Hepatocyte (in vitro differentiated cells): Measurements from ENCODE around the gene C2CD2L. TPM values are rescaled to one million over a fixed set of nuclear protein-coding genes. Genes with fewer than 3 reads are reported as not detected.
"Not testable (repeated sequence)": the region's sequence is repeated elsewhere in the genome, so short reads cannot be mapped to it uniquely, and the experiment has no call there.

Experiments
- DNase-seq: peaks from one replicate; pipeline ENCODE4 v3.0.0-alpha.2; 2016; ENCODE audit warnings: low spot score
- H2AFZ ChIP-seq: fragments of 200-600 bp; sonication (generic); 2 replicates; pipeline ENCODE4 v1.6.0; 2016; ENCODE audit warnings: antibody characterized with exemption, mild to moderate bottlenecking
- H3K27ac ChIP-seq: fragments of 200-600 bp; sonication (generic); 2 replicates; pipeline ENCODE4 v1.5.1; 2016; ENCODE audit warnings: mild to moderate bottlenecking
- H3K27me3 ChIP-seq: fragments of 200-600 bp; sonication (generic); 2 replicates; pipeline ENCODE4 v1.6.1; 2016
- H3K36me3 ChIP-seq: fragments of 200-600 bp; sonication (generic); replicated peaks from 2 replicates; pipeline ENCODE4 v1.5.1; 2016; ENCODE audit warnings: low read depth; ENCODE audit not compliant: insufficient read depth
- H3K4me1 ChIP-seq: fragments of 200-600 bp; sonication (generic); 2 replicates; pipeline ENCODE4 v1.5.1; 2016; ENCODE audit warnings: mild to moderate bottlenecking, moderate library complexity; ENCODE audit not compliant: insufficient read depth
- H3K4me2 ChIP-seq: fragments of 200-600 bp; sonication (generic); 2 replicates; pipeline ENCODE4 v1.6.0; 2016
- H3K4me3 ChIP-seq: fragments of 200-600 bp; sonication (generic); 2 replicates; pipeline ENCODE4 v1.5.1; 2016; ENCODE audit warnings: mild to moderate bottlenecking
- H3K79me2 ChIP-seq: fragments of 200-600 bp; sonication (generic); 2 replicates; pipeline ENCODE4 v1.6.0; 2017; ENCODE audit warnings: mild to moderate bottlenecking
- H3K9me2 ChIP-seq: fragments of 200-600 bp; sonication (generic); replicated peaks from 2 replicates; pipeline ENCODE4 v1.6.0; 2017; ENCODE audit warnings: mild to moderate bottlenecking; ENCODE audit not compliant: insufficient read depth
- H3K9me3 ChIP-seq: fragments of 200-600 bp; sonication (generic); 2 replicates; pipeline ENCODE4 v1.5.1; 2016; ENCODE audit warnings: low read depth, mild to moderate bottlenecking
- H4K20me1 ChIP-seq: fragments of 200-600 bp; sonication (generic); 2 replicates; pipeline ENCODE4 v1.6.0; 2016; ENCODE audit warnings: mild to moderate bottlenecking; ENCODE audit not compliant: insufficient read depth, poor library complexity, severe bottlenecking
- EZH2 ChIP-seq: fragments of 200-600 bp; sonication (generic); IDR thresholded peaks from 2 replicates; pipeline ENCODE4 v1.6.1; 2016; ENCODE audit warnings: antibody characterized with exemption, mild to moderate bottlenecking, borderline replicate concordance
- EZH2phosphoT487 ChIP-seq: fragments of 200-600 bp; sonication (generic); IDR thresholded peaks from one replicate; pipeline ENCODE4 v1.6.1; 2018; ENCODE audit warnings: antibody characterized with exemption, mild to moderate bottlenecking, low read depth, moderate library complexity; ENCODE audit not compliant: unreplicated experiment, severe bottlenecking
- WGBS: methylation state at CpG from one replicate; pipeline ENCODE4 v1.1.6; 2016; ENCODE audit warnings: low lambda C conversion rate; ENCODE audit errors: missing lambda C conversion rate; 5-methylcytosine and 5-hydroxymethylcytosine counted together
- polyA plus RNA-seq: library from polyadenylated mRNA; unstranded; fragments of >200 nt; fragmentation: Nextera tagmentation; extraction: Ambion mirVana; gene quantifications from 2 replicates; pipeline ENCODE4 v1.2.1, GENCODE V29; 2016
- total RNA-seq: library from RNA; depleted of rRNA; stranded (reverse); fragments of >200 nt; gene quantifications from 2 replicates; pipeline ENCODE4 v1.2.3, GENCODE V29; 2014
- TF ChIP-seq, protein P1 (sequence below): fragments of 200-600 bp; sonication (generic); IDR thresholded peaks from 2 replicates; pipeline ENCODE4 v1.5.1; 2016; ENCODE audit warnings: antibody characterized with exemption, mild to moderate bottlenecking; ENCODE audit not compliant: poor library complexity

Gene C2CD2L
- total RNA-seq, result 5.2 and 9.7 TPM in 2 replicates
- polyA plus RNA-seq, result 7.4 and 10.2 TPM in 2 replicates

DNA sequence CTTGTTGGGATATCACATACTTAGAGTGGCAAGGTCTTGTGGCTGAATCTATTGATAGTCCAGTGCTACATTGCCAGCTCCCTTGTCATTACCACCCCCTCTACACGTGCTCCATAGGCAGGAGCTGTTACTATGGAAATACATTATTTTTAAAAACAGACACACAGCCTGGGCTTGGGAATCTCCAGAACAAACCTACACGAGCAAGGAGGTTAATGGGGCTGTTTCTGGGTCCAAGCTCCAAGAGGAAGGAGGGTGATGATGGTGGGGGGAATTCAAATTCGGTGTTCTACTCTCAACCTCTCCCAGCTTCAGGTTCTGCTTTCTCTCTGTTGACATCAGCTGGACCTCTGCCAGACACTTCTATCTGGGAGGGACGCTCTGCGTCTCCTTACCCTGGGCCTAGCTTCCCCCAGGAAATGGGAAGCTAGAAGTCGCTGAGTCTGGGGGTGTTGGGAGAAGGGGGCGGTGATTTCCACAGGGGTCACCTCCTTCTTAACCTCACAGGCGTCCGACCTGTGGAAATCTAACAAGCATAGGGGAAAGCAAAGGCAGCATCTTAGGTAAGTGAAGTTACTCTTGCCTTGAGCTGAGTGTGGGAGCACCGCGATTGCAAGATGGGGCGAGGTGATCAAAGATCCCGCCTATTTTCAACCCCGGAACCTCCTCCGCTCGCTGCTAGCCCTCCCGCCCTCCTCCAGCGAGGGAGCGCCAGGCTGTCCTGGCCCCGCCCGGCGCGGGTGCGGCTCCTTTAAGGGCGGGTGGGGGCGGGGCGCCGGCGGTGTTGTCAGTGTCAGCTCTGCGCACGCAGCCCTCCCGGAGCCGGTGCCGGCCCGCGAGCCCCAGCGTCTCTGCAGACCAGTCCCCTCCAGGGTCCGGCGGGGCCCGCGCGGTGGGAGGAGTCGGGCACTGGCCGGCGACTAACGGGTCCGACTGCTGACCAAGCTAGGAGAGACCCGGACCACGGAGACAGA is at the start of gene C2CD2L:
Gene C2CD2L, plus strand, starts transcription at position 781 of the 974 bp plus-strand sequence. CDS start 398 bp downstream, outside the sequence.
- peak within 1 kb of the TSS; percentile 86 for H3K4me3 ChIP-seq
- WGBS, result 4% methylated on average over 26 of the region's 49 CpGs
- H3K36me3 ChIP-seq, result no peaks in the 10 kb centered on the region
- no peak for TF ChIP-seq EZH2
- TF ChIP-seq EZH2phosphoT487, result no peak
- TF ChIP-seq, protein P1, sequence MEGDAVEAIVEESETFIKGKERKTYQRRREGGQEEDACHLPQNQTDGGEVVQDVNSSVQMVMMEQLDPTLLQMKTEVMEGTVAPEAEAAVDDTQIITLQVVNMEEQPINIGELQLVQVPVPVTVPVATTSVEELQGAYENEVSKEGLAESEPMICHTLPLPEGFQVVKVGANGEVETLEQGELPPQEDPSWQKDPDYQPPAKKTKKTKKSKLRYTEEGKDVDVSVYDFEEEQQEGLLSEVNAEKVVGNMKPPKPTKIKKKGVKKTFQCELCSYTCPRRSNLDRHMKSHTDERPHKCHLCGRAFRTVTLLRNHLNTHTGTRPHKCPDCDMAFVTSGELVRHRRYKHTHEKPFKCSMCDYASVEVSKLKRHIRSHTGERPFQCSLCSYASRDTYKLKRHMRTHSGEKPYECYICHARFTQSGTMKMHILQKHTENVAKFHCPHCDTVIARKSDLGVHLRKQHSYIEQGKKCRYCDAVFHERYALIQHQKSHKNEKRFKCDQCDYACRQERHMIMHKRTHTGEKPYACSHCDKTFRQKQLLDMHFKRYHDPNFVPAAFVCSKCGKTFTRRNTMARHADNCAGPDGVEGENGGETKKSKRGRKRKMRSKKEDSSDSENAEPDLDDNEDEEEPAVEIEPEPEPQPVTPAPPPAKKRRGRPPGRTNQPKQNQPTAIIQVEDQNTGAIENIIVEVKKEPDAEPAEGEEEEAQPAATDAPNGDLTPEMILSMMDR, result no peak
- H3K4me2 ChIP-seq, result peak within 1 kb of the TSS; percentile 90
- H4K20me1 ChIP-seq, result no peaks in the 10 kb centered on the region
- peak within 1 kb of the TSS; percentile 74 for H3K27ac ChIP-seq
- DNase-seq, result peak; percentile 96
- H2AFZ ChIP-seq, result peak within 1 kb of the TSS; percentile 65
- H3K9me3 ChIP-seq, result no peaks in the 10 kb centered on the region
- no peaks in the 10 kb centered on the region for H3K27me3 ChIP-seq
- no peaks in the 10 kb centered on the region for H3K9me2 ChIP-seq
- peaks cover 27% of the 10 kb centered on the region for H3K4me1 ChIP-seq
- H3K79me2 ChIP-seq, result peaks cover 20% of the 10 kb centered on the region

GRCh38 chr11:119059128-119059527 is 48.0 kb upstream of the C2CD2L start:
- not testable (repeated sequence) for H2AFZ ChIP-seq, H3K9me3 ChIP-seq, H3K4me3 ChIP-seq, H3K27ac ChIP-seq, H3K9me2 ChIP-seq, H4K20me1 ChIP-seq, H3K4me2 ChIP-seq, H3K27me3 ChIP-seq, DNase-seq, H3K36me3 ChIP-seq
- Histone ChIP-seq H3K4me1 (peaks cover 13% of the 10 kb centered on the region), H3K79me2 (peaks cover 35% of the 10 kb centered on the region)
- WGBS, result 100% methylated on average over 4 of the region's 35 CpGs

DNA sequence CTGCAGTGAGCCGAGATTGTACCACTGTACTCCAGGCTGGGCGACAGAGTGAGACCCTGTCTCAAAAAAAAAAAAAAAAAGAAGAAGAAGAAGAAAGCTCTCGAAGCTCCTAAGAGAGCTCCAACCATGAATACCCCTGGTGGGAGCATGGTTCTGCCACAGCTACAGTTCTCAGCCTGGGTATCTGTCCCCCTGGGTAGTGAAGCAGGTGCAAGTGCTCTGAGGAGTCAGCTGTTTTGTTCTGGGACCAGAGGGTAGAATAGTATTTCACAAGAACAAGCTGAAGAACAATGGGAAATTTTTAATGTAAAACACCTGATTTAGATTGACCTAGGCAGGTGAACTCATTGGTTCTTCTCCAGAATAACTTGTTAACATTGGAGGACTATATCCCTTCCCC is 45.9 kb upstream of the C2CD2L start:
- H3K27ac ChIP-seq, result no peak overlapping the region
- no peak for DNase-seq
- H3K79me2 ChIP-seq, result peaks cover 25% of the 10 kb centered on the region
- H3K4me2 ChIP-seq, result no peak overlapping the region
- H3K9me3 ChIP-seq, result no peaks in the 10 kb centered on the region
- H3K4me3 ChIP-seq, result no peak overlapping the region
- WGBS, result 94% methylated on average over 3 of the region's 3 CpGs
- no peaks in the 10 kb centered on the region for H3K36me3 ChIP-seq
- H4K20me1 ChIP-seq, result no peaks in the 10 kb centered on the region
- peaks cover 6% of the 10 kb centered on the region for H3K4me1 ChIP-seq
- TF ChIP-seq EZH2 (no peak), EZH2phosphoT487 (no peak)
- TF ChIP-seq, protein P1, result no peak
- no peaks in the 10 kb centered on the region for H3K27me3 ChIP-seq
- H2AFZ ChIP-seq, result no peak overlapping the region
- H3K9me2 ChIP-seq, result no peaks in the 10 kb centered on the region

DNA sequence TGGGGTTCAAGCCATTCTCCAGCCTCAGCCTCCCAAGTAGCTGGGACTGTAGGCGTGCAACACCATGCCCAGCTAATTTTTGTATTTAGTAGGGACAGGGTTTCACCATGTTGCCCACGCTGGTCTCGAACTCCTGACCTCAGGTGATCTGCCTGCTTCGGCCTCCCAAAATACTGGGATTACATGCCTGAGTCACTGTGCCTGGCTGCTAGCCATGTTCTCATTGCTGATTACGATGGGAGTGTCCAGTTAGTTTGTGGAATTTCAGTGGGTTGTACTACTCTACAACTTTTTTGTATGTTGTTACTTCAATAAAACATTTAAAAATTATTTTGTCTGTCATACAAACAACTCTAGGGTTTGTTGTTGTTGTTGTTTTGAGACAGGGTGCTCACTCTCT is 44.4 kb upstream of the C2CD2L start:
- no peaks in the 10 kb centered on the region for H3K27me3 ChIP-seq
- H3K9me3 ChIP-seq, result no peaks in the 10 kb centered on the region
- H4K20me1 ChIP-seq, result no peaks in the 10 kb centered on the region
- H3K36me3 ChIP-seq, result no peaks in the 10 kb centered on the region
- H3K4me2 ChIP-seq, result no peak overlapping the region
- DNase-seq, result no peak
- WGBS, result 84% methylated on average over 5 of the region's 5 CpGs
- no peak overlapping the region for H3K4me3 ChIP-seq
- H3K27ac ChIP-seq, result no peak overlapping the region
- H3K79me2 ChIP-seq, result peaks cover 27% of the 10 kb centered on the region
- TF ChIP-seq EZH2, result no peak
- TF ChIP-seq, protein P1, result no peak
- no peak for TF ChIP-seq EZH2phosphoT487
- no peak overlapping the region for H2AFZ ChIP-seq
- peaks cover 9% of the 10 kb centered on the region for H3K4me1 ChIP-seq
- H3K9me2 ChIP-seq, result no peaks in the 10 kb centered on the region
